Posterior vena cava (tissue), 2 donors: ENCODE data around the gene CCDC50. TPM values are rescaled to one million over a fixed set of nuclear protein-coding genes. Genes with fewer than 3 reads are reported as not detected.
A peak's percentile ranks its signal among the peaks of the same experiment; 100 is the strongest.

Source experiments
- DNase-seq: peaks from one replicate; pipeline ENCODE4 v3.0.0-alpha.2; 2020; ENCODE audit warnings: low spot score
- intact Hi-C, 2 donors: fragments of 100-400 bp; cut with DNase I; formaldehyde crosslinking; loops; one replicate each; pipeline versions ENCODE4 v1.14.1 to v1.14.2; 2022 to 2023
- total RNA-seq, 2 donors: library from RNA; stranded (reverse); fragmentation: NEBNext Ultra II Directional; extraction: Animal tissue kit (Norgen Biotek cat#: 25700); gene quantifications; one replicate each; pipeline ENCODE4 v1.2.1, GENCODE V29; 2021
- donor health status: DM: yes; HTN: yes; CAD: no.
- donor health status: DM: yes; HTN: yes; CAD: no.

The CCDC50 gene
- total RNA-seq, 2 donors from 2014 or later = 81.7 to 124 TPM

GRCh38 chr3:191313296-191313695 is 15.9 kb upstream of the CCDC50 start:
- intact Hi-C loops = no loop called here
- DNase-seq = no peak

- intact Hi-C loops = no loop called here
- DNase-seq = no peak
Observed at GRCh38 chr3:191314109-191314728, 15.0 kb upstream of the CCDC50 start.

- DNase-seq = no peak
- intact Hi-C loops = no loop called here
Observed at GRCh38 chr3:191316876-191317603, 12.2 kb upstream of the CCDC50 start.

- intact Hi-C loops = no loop called here
- DNase-seq = no peak
Observed at GRCh38 chr3:191320316-191320715, 8.9 kb upstream of the CCDC50 start.

- no peak for DNase-seq
Observed at GRCh38 chr3:191321019-191321767, 8.0 kb upstream of the CCDC50 start.

GRCh38 chr3:191324936-191325335 is 4.3 kb upstream of the CCDC50 start:
- intact Hi-C loops = no loop called here
- no peak for DNase-seq

More at GRCh38 chr3:191321019-191321767, 8.0 kb upstream of the CCDC50 start:
- intact Hi-C loops = no loop called here

- DNase-seq = no peak
- intact Hi-C loops = no loop called here
Observed at GRCh38 chr3:191327526-191327925, 1.7 kb upstream of the CCDC50 start.

- intact Hi-C loops = no loop called here
- DNase-seq = no peak
Observed at GRCh38 chr3:191328383-191328961, 722 bp upstream of the CCDC50 start.

GRCh38 chr3:191329654-191330529 is 698 bp downstream of the CCDC50 start, which contains the start of gene UTS2B:
TSS of gene UTS2B (minus strand) at chr3:191330526. CDS start at chr3:191282189, 48,337 bp downstream.
- peak; percentile 87 for DNase-seq

GRCh38 chr3:191330530-191331048 is 1.4 kb downstream of the CCDC50 start:
- DNase-seq = no peak
- intact Hi-C loops = no loop called here

More at GRCh38 chr3:191329654-191330529, 698 bp downstream of the CCDC50 start, which contains the start of gene UTS2B:
- intact Hi-C loops = no loop called here

GRCh38 chr3:191331388-191331787 is 2.2 kb downstream of the CCDC50 start:
- intact Hi-C loops = no loop called here

GRCh38 chr3:191333298-191333880 is 4.2 kb downstream of the CCDC50 start:
- intact Hi-C loops = no loop called here
- no peak for DNase-seq

More at GRCh38 chr3:191331388-191331787, 2.2 kb downstream of the CCDC50 start:
- DNase-seq = no peak

GRCh38 chr3:191334346-191334893 is 5.2 kb downstream of the CCDC50 start:
- no peak for DNase-seq
- intact Hi-C loops = no loop called here

GRCh38 chr3:191336833-191337232 is 7.6 kb downstream of the CCDC50 start:
- intact Hi-C loops = no loop called here
- DNase-seq = no peak

GRCh38 chr3:191338177-191338488 is 8.9 kb downstream of the CCDC50 start:
- intact Hi-C loops = no loop called here
- no peak for DNase-seq

GRCh38 chr3:191339316-191339917 is 10.2 kb downstream of the CCDC50 start:
- intact Hi-C loops = no loop called here

GRCh38 chr3:191340351-191340750 is 11.2 kb downstream of the CCDC50 start:
- intact Hi-C loops = no loop called here
- DNase-seq = no peak

More at GRCh38 chr3:191339316-191339917, 10.2 kb downstream of the CCDC50 start:
- no peak for DNase-seq

- no peak for DNase-seq
- intact Hi-C loops = no loop called here
Observed at GRCh38 chr3:191340966-191341365, 11.8 kb downstream of the CCDC50 start.
